ENCODE data around the gene SIAH1. TPM values are rescaled to one million over a fixed set of nuclear protein-coding genes. Genes with fewer than 3 reads are reported as not detected.

The SIAH1 gene
- total and polyA plus RNA-seq, 9 of the 15 experiments (the other 6 are each of a cell fraction or from before 2014, with no cell fraction given): 4.1 to 14.3 (median 12.5) TPM

GRCh38 chr16:48317614-48318315 is 67.4 kb downstream of the SIAH1 start (continued):
- TF ChIP-seq ZBTB2 (IDR thresholded peaks at IDR 0.05) (no peak), PCBP1 (IDR thresholded peaks at IDR 0.05; ENCODE audit: low read depth, low read length, poor library complexity, severe bottlenecking) (no peak), ZFPM2 (CRISPR knock-in tag; IDR thresholded peaks at IDR 0.05) (no peak), TRIM25 (IDR thresholded peaks at IDR 0.05; ENCODE audit: borderline replicate concordance) (no peak), ZNF707 (CRISPR knock-in tag; conservative IDR thresholded peaks at IDR 0.05) (no peak), SMAD1 (IDR thresholded peaks at IDR 0.05; ENCODE audit: low read depth, low read length, partially characterized antibody) (no peak), STAT5B (CRISPR knock-in tag; IDR thresholded peaks at IDR 0.05) (no peak), ELK3 (CRISPR knock-in tag; IDR thresholded peaks at IDR 0.05) (no peak), TEAD4 (IDR thresholded peaks at IDR 0.05; ENCODE audit: low read length) (peak; percentile 51; the same call in 1 of the 2 replicates), TEAD4 (CRISPR knock-in tag; IDR thresholded peaks at IDR 0.05; ENCODE audit: borderline replicate concordance) (no peak), EP300 (IDR thresholded peaks at IDR 0.05; ENCODE audit: low read length) (0 out of 2 replicates have a peak, but pooled peaks have one; percentile 39), NCOR1 (IDR thresholded peaks at IDR 0.05) (peak; percentile 39; the same call in 1 of the 2 replicates), KAT7 (CRISPR knock-in tag; IDR thresholded peaks at IDR 0.05; ENCODE audit: borderline replicate concordance) (no peak), GATA2 (CRISPR knock-in tag; IDR thresholded peaks at IDR 0.05) (no peak), ZNF3 (CRISPR knock-in tag; IDR thresholded peaks at IDR 0.05) (no peak), ZNF197 (CRISPR knock-in tag; IDR thresholded peaks at IDR 0.05; ENCODE audit: low read depth) (no peak), MAFG (tag; conservative IDR thresholded peaks at IDR 0.05) (no peak), TBL1XR1 (IDR thresholded peaks at IDR 0.05; ENCODE audit: low read length in 2 of 2) (peak in 1 of 2 experiments; percentile 55; a peak in 2 of 4 replicates), ZNF507 (tag; conservative IDR thresholded peaks at IDR 0.05) (no peak)
- TF ChIP-seq, protein P1, sequence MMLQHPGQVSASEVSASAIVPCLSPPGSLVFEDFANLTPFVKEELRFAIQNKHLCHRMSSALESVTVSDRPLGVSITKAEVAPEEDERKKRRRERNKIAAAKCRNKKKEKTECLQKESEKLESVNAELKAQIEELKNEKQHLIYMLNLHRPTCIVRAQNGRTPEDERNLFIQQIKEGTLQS (IDR thresholded peaks at IDR 0.05): peak; percentile 89
- TF ChIP-seq, protein P1 (CRISPR knock-in tag; conservative IDR thresholded peaks at IDR 0.05): no peak
- TF ChIP-seq, protein P2, sequence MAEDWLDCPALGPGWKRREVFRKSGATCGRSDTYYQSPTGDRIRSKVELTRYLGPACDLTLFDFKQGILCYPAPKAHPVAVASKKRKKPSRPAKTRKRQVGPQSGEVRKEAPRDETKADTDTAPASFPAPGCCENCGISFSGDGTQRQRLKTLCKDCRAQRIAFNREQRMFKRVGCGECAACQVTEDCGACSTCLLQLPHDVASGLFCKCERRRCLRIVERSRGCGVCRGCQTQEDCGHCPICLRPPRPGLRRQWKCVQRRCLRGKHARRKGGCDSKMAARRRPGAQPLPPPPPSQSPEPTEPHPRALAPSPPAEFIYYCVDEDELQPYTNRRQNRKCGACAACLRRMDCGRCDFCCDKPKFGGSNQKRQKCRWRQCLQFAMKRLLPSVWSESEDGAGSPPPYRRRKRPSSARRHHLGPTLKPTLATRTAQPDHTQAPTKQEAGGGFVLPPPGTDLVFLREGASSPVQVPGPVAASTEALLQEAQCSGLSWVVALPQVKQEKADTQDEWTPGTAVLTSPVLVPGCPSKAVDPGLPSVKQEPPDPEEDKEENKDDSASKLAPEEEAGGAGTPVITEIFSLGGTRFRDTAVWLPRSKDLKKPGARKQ (CRISPR knock-in tag; IDR thresholded peaks at IDR 0.05): no peak

Data from K562 (cell line).